SK-N-SH (cell line): ENCODE data around the gene NEURL3.
"Not testable (repeated sequence)": the region's sequence is repeated elsewhere in the genome, so short reads cannot be mapped to it uniquely, and the experiment has no call there.

Experiments used
- POLR2AphosphoS5 ChIP-seq: IDR thresholded peaks from 2 replicates; pipeline ENCODE4 v1.6.1; 2012; ENCODE audit warnings: low read depth, low read length
- RAD21 ChIP-seq: IDR thresholded peaks from 2 replicates; pipeline ENCODE4 v1.6.1; 2012; ENCODE audit warnings: mild to moderate bottlenecking, low read length
- RFX5 ChIP-seq: IDR thresholded peaks from 2 replicates; pipeline ENCODE4 v1.6.1; 2012; ENCODE audit warnings: mild to moderate bottlenecking, improper control_type of control experiment, low read length
- SIN3A ChIP-seq: IDR thresholded peaks from 2 replicates; pipeline ENCODE4 v1.6.1; 2012; ENCODE audit warnings: low read depth, mild to moderate bottlenecking, low read length, moderate library complexity, borderline replicate concordance
- TAF1 ChIP-seq: IDR thresholded peaks from 2 replicates; pipeline ENCODE4 v1.6.1; 2012; ENCODE audit warnings: low read depth, mild to moderate bottlenecking, low read length, moderate library complexity, borderline replicate concordance
- TF ChIP-seq, protein P1 (sequence below): fragments of 200-600 bp; sonication (generic); IDR thresholded peaks from 2 replicates; pipeline ENCODE4 v1.6.1; 2017; ENCODE audit warnings: antibody characterized with exemption, mild to moderate bottlenecking, moderate library complexity
- TF ChIP-seq, protein P2 (sequence below): fragments of 150-350 bp; IDR thresholded peaks from 2 replicates; pipeline ENCODE4 v1.6.1; 2017; ENCODE audit warnings: antibody characterized with exemption, low read length, low read depth, borderline replicate concordance

DNA sequence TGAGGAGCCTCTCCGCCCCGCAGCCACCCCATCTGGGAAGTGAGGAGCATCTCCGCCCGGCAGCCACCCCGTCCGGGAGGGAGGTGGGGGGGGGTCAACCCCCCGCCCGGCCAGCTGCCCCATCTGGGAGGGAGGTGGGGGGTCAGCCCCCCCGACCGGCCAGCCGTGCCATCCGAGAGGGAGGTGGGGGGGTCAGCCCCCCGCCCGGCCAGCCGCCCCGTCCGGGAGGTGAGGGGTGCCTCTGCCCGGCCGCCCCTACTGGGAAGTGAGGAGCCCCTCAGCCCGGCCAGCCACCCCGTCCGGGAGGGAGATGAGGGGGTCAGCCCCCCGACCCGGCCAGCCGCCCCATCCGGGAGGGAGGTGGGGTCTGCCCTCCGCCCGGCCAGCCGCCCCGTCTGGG lies 43.5 kb downstream of the NEURL3 start:
- TF ChIP-seq, protein P1, sequence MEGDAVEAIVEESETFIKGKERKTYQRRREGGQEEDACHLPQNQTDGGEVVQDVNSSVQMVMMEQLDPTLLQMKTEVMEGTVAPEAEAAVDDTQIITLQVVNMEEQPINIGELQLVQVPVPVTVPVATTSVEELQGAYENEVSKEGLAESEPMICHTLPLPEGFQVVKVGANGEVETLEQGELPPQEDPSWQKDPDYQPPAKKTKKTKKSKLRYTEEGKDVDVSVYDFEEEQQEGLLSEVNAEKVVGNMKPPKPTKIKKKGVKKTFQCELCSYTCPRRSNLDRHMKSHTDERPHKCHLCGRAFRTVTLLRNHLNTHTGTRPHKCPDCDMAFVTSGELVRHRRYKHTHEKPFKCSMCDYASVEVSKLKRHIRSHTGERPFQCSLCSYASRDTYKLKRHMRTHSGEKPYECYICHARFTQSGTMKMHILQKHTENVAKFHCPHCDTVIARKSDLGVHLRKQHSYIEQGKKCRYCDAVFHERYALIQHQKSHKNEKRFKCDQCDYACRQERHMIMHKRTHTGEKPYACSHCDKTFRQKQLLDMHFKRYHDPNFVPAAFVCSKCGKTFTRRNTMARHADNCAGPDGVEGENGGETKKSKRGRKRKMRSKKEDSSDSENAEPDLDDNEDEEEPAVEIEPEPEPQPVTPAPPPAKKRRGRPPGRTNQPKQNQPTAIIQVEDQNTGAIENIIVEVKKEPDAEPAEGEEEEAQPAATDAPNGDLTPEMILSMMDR: not testable (repeated sequence)
- TF ChIP-seq SIN3A, RAD21, TAF1, RFX5, POLR2AphosphoS5: not testable (repeated sequence)
- TF ChIP-seq, protein P2, sequence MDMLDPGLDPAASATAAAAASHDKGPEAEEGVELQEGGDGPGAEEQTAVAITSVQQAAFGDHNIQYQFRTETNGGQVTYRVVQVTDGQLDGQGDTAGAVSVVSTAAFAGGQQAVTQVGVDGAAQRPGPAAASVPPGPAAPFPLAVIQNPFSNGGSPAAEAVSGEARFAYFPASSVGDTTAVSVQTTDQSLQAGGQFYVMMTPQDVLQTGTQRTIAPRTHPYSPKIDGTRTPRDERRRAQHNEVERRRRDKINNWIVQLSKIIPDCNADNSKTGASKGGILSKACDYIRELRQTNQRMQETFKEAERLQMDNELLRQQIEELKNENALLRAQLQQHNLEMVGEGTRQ: not testable (repeated sequence)
